Endothelial cell of umbilical vein (primary cell): ENCODE measurements around the gene UQCRC1. TPM values are rescaled to one million over a fixed set of nuclear protein-coding genes. Genes with fewer than 3 reads are reported as not detected.

Source experiments
- BruUV-seq: library from RNA; stranded (reverse); fragments of 400-500 nt; replicated peaks from 2 replicates; lab custom pipeline; 2021; lab: Mats Ljungman, UMichigan
- CTCF ChIA-PET: fragments of 300-600, 350-600 bp; sonication (Branson Sonifier 250); formaldehyde crosslinking; loops from one replicate; lab custom pipeline; 2021; ENCODE audit warnings: antibody characterized with exemption, inconsistent platforms; lab: Charles Lee
- POLR2A ChIA-PET: fragments of 300-600, 350-600 bp; sonication (Branson Sonifier 250); formaldehyde crosslinking; loops from one replicate; lab custom pipeline; 2021; ENCODE audit warnings: antibody characterized with exemption, inconsistent platforms; lab: Charles Lee
- DNase-seq: peaks from one replicate; pipeline ENCODE4 v3.0.0-alpha.2; 2011; ENCODE audit warnings: low read depth, low spot score
- FAIRE-seq: peaks from 2 replicates; lab custom pipeline; 2011; peaks lifted over from hg19 to GRCh38; lab: Jason Lieb, UNC
- H2AFZ ChIP-seq: 2 replicates; pipeline ENCODE4 v1.6.0; 2012; ENCODE audit warnings: low read depth, low read length, control low read depth, inconsistent platforms
- H3K27ac ChIP-seq: 2 replicates; pipeline ENCODE4 v1.5.1; 2011; ENCODE audit warnings: low read depth, mild to moderate bottlenecking, control low read depth, low read length, moderate library complexity; ENCODE audit not compliant: insufficient read depth
- H3K27me3 ChIP-seq, 2 experiments: 2 replicates each; pipeline versions ENCODE4 v1.6.0 to v1.6.1; 2011; ENCODE audit warnings: low read length in 2 of 2, mixed read lengths in 1 of 2; ENCODE audit not compliant: control insufficient read depth in 2 of 2, insufficient read depth in 2 of 2
- H3K36me3 ChIP-seq, 2 experiments: 2 replicates in 1 of 2; 3 replicates in 1 of 2; pipeline ENCODE4 v1.5.1; 2011; ENCODE audit warnings: low read length in 2 of 2, mild to moderate bottlenecking in 1 of 2, moderate library complexity in 1 of 2; ENCODE audit not compliant: control insufficient read depth in 2 of 2, insufficient read depth in 2 of 2; ENCODE audit errors: extremely low read depth in 1 of 2
- H3K4me1 ChIP-seq: 3 replicates; pipeline ENCODE4 v1.5.1; 2011; ENCODE audit warnings: mild to moderate bottlenecking, low read length; ENCODE audit not compliant: control insufficient read depth, insufficient read depth; ENCODE audit errors: extremely low read depth
- H3K4me2 ChIP-seq: 2 replicates; pipeline ENCODE4 v1.6.1; 2011; ENCODE audit warnings: low read length, control low read depth, mixed read lengths; ENCODE audit not compliant: insufficient read depth
- H3K4me3 ChIP-seq, 3 experiments: fragments of 200-600 bp in 1 of 3; sonication (generic), shearing (Covaris generic) in 1 of 3; replicated peaks in 1 of 3; 2 replicates each; pipeline ENCODE4 v1.5.1; 2011 to 2016; ENCODE audit warnings: control low read depth in 3 of 3, low read length in 3 of 3, mild to moderate bottlenecking in 2 of 3, inconsistent platforms in 1 of 3, low read depth in 1 of 3, moderate library complexity in 1 of 3; ENCODE audit not compliant: insufficient read depth in 1 of 3
- H3K79me2 ChIP-seq: 2 replicates; pipeline ENCODE4 v1.6.0; 2012; ENCODE audit warnings: low read length, inconsistent platforms; ENCODE audit not compliant: control insufficient read depth, insufficient read depth
- H3K9ac ChIP-seq: replicated peaks from 2 replicates; pipeline ENCODE3; 2011; ENCODE audit warnings: low read length, control low read depth; ENCODE audit not compliant: insufficient read depth; ENCODE audit errors: extremely low read depth
- H3K9me1 ChIP-seq: replicated peaks from 3 replicates; pipeline ENCODE4 v1.6.0; 2011; ENCODE audit warnings: mild to moderate bottlenecking, low read length; ENCODE audit not compliant: control insufficient read depth, insufficient read depth; ENCODE audit errors: extremely low read depth
- H3K9me3 ChIP-seq: replicated peaks from 2 replicates; pipeline ENCODE4 v1.5.1; 2012; ENCODE audit warnings: low read length, inconsistent platforms; ENCODE audit not compliant: control insufficient read depth, insufficient read depth
- H4K20me1 ChIP-seq: replicated peaks from 2 replicates; pipeline ENCODE3; 2011; ENCODE audit warnings: mild to moderate bottlenecking, low read length; ENCODE audit not compliant: control insufficient read depth, insufficient read depth; ENCODE audit errors: extremely low read depth
- CTCF ChIP-seq, 2 donors: IDR thresholded peaks; 1 replicate in 1 of 2; 2 replicates in 1 of 2; pipeline ENCODE4 v1.5.1; 2011; ENCODE audit warnings: low read length in 2 of 2, mild to moderate bottlenecking in 2 of 2, moderate library complexity in 2 of 2, control low read depth in 1 of 2, inconsistent platforms in 1 of 2, low read depth in 1 of 2; ENCODE audit not compliant: insufficient read depth in 1 of 2; ENCODE audit errors: extremely low read depth in 1 of 2
- EZH2 ChIP-seq: IDR thresholded peaks from 2 replicates; pipeline ENCODE4 v1.6.1; 2012; ENCODE audit warnings: borderline replicate concordance, low read depth, mild to moderate bottlenecking, moderate library complexity, low read length, inconsistent platforms; ENCODE audit not compliant: severe bottlenecking
- FOS ChIP-seq: IDR thresholded peaks from 2 replicates; pipeline ENCODE4 v1.6.1; 2011; ENCODE audit warnings: mild to moderate bottlenecking, low read length, moderate library complexity, borderline replicate concordance; ENCODE audit not compliant: insufficient read depth
- GATA2 ChIP-seq: IDR thresholded peaks from 2 replicates; pipeline ENCODE4 v1.7.0; 2011; ENCODE audit warnings: low read depth, mild to moderate bottlenecking, moderate library complexity, mixed read lengths, low read length; ENCODE audit not compliant: insufficient read length, insufficient read depth
- JUN ChIP-seq: IDR thresholded peaks from 2 replicates; pipeline ENCODE4 v1.6.1; 2011; ENCODE audit warnings: borderline replicate concordance, low read depth; ENCODE audit not compliant: insufficient read length, insufficient read depth
- MYC ChIP-seq: IDR thresholded peaks from one replicate; pipeline ENCODE4 v1.6.1; 2011; ENCODE audit warnings: mild to moderate bottlenecking, low read depth, low read length
- POLR2A ChIP-seq: IDR thresholded peaks from 2 replicates; pipeline ENCODE4 v1.6.1; 2012; ENCODE audit warnings: low read depth, mild to moderate bottlenecking, control low read depth, low read length
- POLR2AphosphoS5 ChIP-seq: IDR thresholded peaks from 2 replicates; pipeline ENCODE4 v1.6.1; 2012; ENCODE audit warnings: low read depth, mild to moderate bottlenecking, control low read depth, low read length, moderate library complexity; ENCODE audit not compliant: insufficient read depth
- dilution Hi-C: fragments of 300-500 bp; cut with MboI; formaldehyde crosslinking; loops from one replicate; pipeline ENCODE4 v1.15.0; 2019; ENCODE audit warnings: low sequenced_read_pairs; ENCODE audit not compliant: extremely low pct_ligation_motif_present
- intact Hi-C: fragments of 100-400 bp; cut with micrococcal nuclease; formaldehyde crosslinking; loops from one replicate; pipeline ENCODE4 v1.10.0; 2022
- polyA plus RNA-seq, 4 experiments: library from polyadenylated mRNA; depleted of rRNA in 3 of 4; stranded (reverse) in 3 of 4; unstranded in 1 of 4; fragments of >200 nt; gene quantifications; 2 replicates each; pipeline versions ENCODE4 v1.2.1 to v1.2.3, GENCODE V29; 2011 to 2012; ENCODE audit warnings: missing spikeins in 1 of 4
- total RNA-seq: library from RNA; stranded (reverse); gene quantifications from 2 replicates; pipeline ENCODE4 v1.2.3, GENCODE V29; 2021
- TF ChIP-seq, protein P1 (sequence below): IDR thresholded peaks from 2 replicates; pipeline ENCODE4 v1.6.1; 2011; ENCODE audit not compliant: insufficient read depth, insufficient read length

The UQCRC1 gene
- total and polyA plus RNA-seq, 2 donors (not counting 3 experiments of a cell fraction or from before 2014, with no cell fraction given): 184 to 427 TPM

- BruUV-seq: no TSS peak
- Histone ChIP-seq H2AFZ (no peak overlapping the region), H3K9ac (no peak overlapping the region), H3K9me1 (no peaks in the 10 kb centered on the region), H3K27me3 (no peaks in the 10 kb centered on the region), H3K9me3 (no peaks in the 10 kb centered on the region), H3K27ac (no peak overlapping the region), H3K36me3 (peaks cover 0 to 41% of the 10 kb centered on the region in 2 experiments), H3K4me3 (no peak overlapping the region), H4K20me1 (no peaks in the 10 kb centered on the region), H3K4me1 (peaks cover 6% of the 10 kb centered on the region), H3K79me2 (no peaks in the 10 kb centered on the region), H3K4me2 (no peak overlapping the region)
- DNase-seq (no peak), FAIRE-seq (no peak)
- CTCF ChIA-PET: no interaction called here
- intact Hi-C loops: no loop called here
- POLR2A ChIA-PET: no interaction called here
- TF ChIP-seq MYC: no peak
- TF ChIP-seq, protein P1, sequence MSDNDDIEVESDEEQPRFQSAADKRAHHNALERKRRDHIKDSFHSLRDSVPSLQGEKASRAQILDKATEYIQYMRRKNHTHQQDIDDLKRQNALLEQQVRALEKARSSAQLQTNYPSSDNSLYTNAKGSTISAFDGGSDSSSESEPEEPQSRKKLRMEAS: no peak
- no peak for TF ChIP-seq EZH2
- TF ChIP-seq POLR2AphosphoS5: no peak
- TF ChIP-seq CTCF (IDR thresholded peaks at IDR 0.05; ENCODE audit: extremely low read depth in 1 of 2, insufficient read depth in 1 of 2, low read depth in 1 of 2, low read length in 2 of 2): no peak
- no peak for TF ChIP-seq JUN
- dilution Hi-C loops: no loop called here
Measured at GRCh38 chr3:48630833-48631232, 21.4 kb upstream of the UQCRC1 start.

GRCh38 chr3:48630407-48630806 lies 21.0 kb upstream of the UQCRC1 start:
- FAIRE-seq: no peak
- CTCF ChIA-PET: no interaction called here

More at GRCh38 chr3:48630407-48630806, 21.0 kb upstream of the UQCRC1 start:
- no peak overlapping the region for H3K27ac ChIP-seq
- no peaks in the 10 kb centered on the region for H4K20me1 ChIP-seq
- no peak overlapping the region for H3K4me3 ChIP-seq
- peaks cover 0 to 41% of the 10 kb centered on the region in 2 experiments for H3K36me3 ChIP-seq
- no peaks in the 10 kb centered on the region for H3K9me1 ChIP-seq
- no TSS peak for BruUV-seq
- no peak for DNase-seq
- peaks cover 3% of the 10 kb centered on the region for H3K4me1 ChIP-seq
- no peak overlapping the region for H3K9ac ChIP-seq
- no peaks in the 10 kb centered on the region for H3K79me2 ChIP-seq
- no peak for TF ChIP-seq POLR2AphosphoS5
- TF ChIP-seq, protein P1: no peak
- no peak for TF ChIP-seq EZH2
- no peak for TF ChIP-seq CTCF (IDR thresholded peaks at IDR 0.05; ENCODE audit: extremely low read depth in 1 of 2, insufficient read depth in 1 of 2, low read depth in 1 of 2, low read length in 2 of 2)
- no peak for TF ChIP-seq POLR2A
- no peak for TF ChIP-seq GATA2
- no peak for TF ChIP-seq JUN
- TF ChIP-seq FOS: no peak
- no peak for TF ChIP-seq MYC
- H3K27me3 ChIP-seq: no peaks in the 10 kb centered on the region
- POLR2A ChIA-PET: no interaction called here
- no peak overlapping the region for H2AFZ ChIP-seq
- dilution Hi-C loops: no loop called here
- H3K4me2 ChIP-seq: no peak overlapping the region
- intact Hi-C loops: no loop called here
- H3K9me3 ChIP-seq: no peaks in the 10 kb centered on the region
